Ovary (tissue), 3 donors: ENCODE measurements around the gene PLCB1.

Source experiments
- CTCF ChIP-seq, 3 donors: fragments of 450-650 bp in 2 of 3; fragments of 200-600 bp in 1 of 3; IDR thresholded peaks; one replicate each; pipeline versions ENCODE4 v1.5.1 to v1.8.0; 2016 to 2022; ENCODE audit warnings: antibody characterized with exemption in 3 of 3, mild to moderate bottlenecking in 1 of 3
- POLR2A ChIP-seq: fragments of 450-650 bp; IDR thresholded peaks from one replicate; pipeline ENCODE4 v1.6.1; 2017; ENCODE audit warnings: antibody characterized with exemption, mild to moderate bottlenecking, moderate library complexity
- donor health status: DM: no; HTN: no; CAD: no.

GRCh38 chr20:8456765-8457164 is 324.7 kb downstream of the PLCB1 start:
- TF ChIP-seq CTCF (IDR thresholded peaks at IDR 0.05) (no peak), POLR2A (no peak)
